ENCODE results near the gene HIVEP1.

DNA sequence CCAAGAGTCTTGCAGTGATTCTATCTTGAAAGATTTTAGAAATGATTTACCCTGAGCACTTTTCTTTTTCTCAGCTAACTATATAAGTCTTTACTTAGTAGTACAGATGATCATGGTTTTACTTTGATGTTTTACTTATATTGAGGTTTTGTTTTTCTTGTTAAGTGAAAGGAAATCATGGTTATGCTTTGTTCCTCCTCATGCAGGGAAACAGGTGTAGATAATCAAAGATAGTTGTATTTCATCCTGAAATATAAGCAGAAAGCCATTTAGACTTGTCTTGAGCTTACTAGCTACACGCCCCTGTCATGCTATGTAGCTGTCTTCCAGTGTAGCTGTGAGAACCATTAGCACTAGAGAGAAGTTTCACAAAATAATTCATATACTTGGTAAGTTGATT, 113.9 kb downstream of the HIVEP1 start:
- TF ChIP-seq, protein P1, sequence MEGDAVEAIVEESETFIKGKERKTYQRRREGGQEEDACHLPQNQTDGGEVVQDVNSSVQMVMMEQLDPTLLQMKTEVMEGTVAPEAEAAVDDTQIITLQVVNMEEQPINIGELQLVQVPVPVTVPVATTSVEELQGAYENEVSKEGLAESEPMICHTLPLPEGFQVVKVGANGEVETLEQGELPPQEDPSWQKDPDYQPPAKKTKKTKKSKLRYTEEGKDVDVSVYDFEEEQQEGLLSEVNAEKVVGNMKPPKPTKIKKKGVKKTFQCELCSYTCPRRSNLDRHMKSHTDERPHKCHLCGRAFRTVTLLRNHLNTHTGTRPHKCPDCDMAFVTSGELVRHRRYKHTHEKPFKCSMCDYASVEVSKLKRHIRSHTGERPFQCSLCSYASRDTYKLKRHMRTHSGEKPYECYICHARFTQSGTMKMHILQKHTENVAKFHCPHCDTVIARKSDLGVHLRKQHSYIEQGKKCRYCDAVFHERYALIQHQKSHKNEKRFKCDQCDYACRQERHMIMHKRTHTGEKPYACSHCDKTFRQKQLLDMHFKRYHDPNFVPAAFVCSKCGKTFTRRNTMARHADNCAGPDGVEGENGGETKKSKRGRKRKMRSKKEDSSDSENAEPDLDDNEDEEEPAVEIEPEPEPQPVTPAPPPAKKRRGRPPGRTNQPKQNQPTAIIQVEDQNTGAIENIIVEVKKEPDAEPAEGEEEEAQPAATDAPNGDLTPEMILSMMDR (IDR thresholded peaks at IDR 0.05): no peak
- TF ChIP-seq RAD21 (IDR thresholded peaks at IDR 0.05; ENCODE audit: low read length) (no peak), JUND (IDR thresholded peaks at IDR 0.05) (no peak), SMC3 (IDR thresholded peaks at IDR 0.05; ENCODE audit: low read depth, low read length) (no peak), ELF1 (IDR thresholded peaks at IDR 0.05) (no peak), POLR2AphosphoS5 (IDR thresholded peaks at IDR 0.05; ENCODE audit: low read depth, low read length) (no peak), MXI1 (IDR thresholded peaks at IDR 0.05; ENCODE audit: low read depth, low read length) (no peak), FOXJ3 (CRISPR knock-in tag; IDR thresholded peaks at IDR 0.05) (no peak), EP300 (IDR thresholded peaks at IDR 0.05; ENCODE audit: borderline replicate concordance in 1 of 2, low read depth in 1 of 2, low read length in 1 of 2) (no peak), EZH2phosphoT487 (IDR thresholded peaks at IDR 0.05; ENCODE audit: borderline replicate concordance, low read depth) (no peak)
- TF ChIP-seq, protein P2, sequence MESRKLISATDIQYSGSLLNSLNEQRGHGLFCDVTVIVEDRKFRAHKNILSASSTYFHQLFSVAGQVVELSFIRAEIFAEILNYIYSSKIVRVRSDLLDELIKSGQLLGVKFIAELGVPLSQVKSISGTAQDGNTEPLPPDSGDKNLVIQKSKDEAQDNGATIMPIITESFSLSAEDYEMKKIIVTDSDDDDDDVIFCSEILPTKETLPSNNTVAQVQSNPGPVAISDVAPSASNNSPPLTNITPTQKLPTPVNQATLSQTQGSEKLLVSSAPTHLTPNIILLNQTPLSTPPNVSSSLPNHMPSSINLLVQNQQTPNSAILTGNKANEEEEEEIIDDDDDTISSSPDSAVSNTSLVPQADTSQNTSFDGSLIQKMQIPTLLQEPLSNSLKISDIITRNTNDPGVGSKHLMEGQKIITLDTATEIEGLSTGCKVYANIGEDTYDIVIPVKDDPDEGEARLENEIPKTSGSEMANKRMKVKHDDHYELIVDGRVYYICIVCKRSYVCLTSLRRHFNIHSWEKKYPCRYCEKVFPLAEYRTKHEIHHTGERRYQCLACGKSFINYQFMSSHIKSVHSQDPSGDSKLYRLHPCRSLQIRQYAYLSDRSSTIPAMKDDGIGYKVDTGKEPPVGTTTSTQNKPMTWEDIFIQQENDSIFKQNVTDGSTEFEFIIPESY (IDR thresholded peaks at IDR 0.05; ENCODE audit: borderline replicate concordance, low read depth): no peak
- TF ChIP-seq, protein P3, sequence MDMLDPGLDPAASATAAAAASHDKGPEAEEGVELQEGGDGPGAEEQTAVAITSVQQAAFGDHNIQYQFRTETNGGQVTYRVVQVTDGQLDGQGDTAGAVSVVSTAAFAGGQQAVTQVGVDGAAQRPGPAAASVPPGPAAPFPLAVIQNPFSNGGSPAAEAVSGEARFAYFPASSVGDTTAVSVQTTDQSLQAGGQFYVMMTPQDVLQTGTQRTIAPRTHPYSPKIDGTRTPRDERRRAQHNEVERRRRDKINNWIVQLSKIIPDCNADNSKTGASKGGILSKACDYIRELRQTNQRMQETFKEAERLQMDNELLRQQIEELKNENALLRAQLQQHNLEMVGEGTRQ (IDR thresholded peaks at IDR 0.05; ENCODE audit: borderline replicate concordance, low read depth, low read length): no peak
- TF ChIP-seq, protein P4, sequence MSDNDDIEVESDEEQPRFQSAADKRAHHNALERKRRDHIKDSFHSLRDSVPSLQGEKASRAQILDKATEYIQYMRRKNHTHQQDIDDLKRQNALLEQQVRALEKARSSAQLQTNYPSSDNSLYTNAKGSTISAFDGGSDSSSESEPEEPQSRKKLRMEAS (IDR thresholded peaks at IDR 0.05; ENCODE audit: low read depth): no peak

Data from SK-N-SH (cell line).